ENCODE measurements around the gene SLC6A18. TPM values are rescaled to one million over a fixed set of nuclear protein-coding genes. Genes with fewer than 3 reads are reported as not detected.

The SLC6A18 gene
- total and polyA plus RNA-seq, 2 of the 4 experiments (the other 2 are of a cell fraction): not detected

GRCh38 chr5:1186351-1187233 lies 38.6 kb upstream of the SLC6A18 start:
- no peak overlapping the region for H3K4ac ChIP-seq (ENCODE audit: low read depth, low read length)
- H4K5ac ChIP-seq (ENCODE audit: low read depth, low read length): no peak overlapping the region
- 54% methylated on average over 6 of the region's 18 CpGs; no CpG with 5 or more reads in 1 of the 2 experiments for WGBS, 2 experiments (ENCODE audit: extremely low coverage in 2 of 2, insufficient read length in 1 of 2)
- ATAC-seq (ENCODE audit: low read depth) (no peak), DNase-seq (no peak)
- H3K4me2 ChIP-seq (ENCODE audit: low read depth, low read length): no peak overlapping the region
- no peak overlapping the region for H2AK5ac ChIP-seq (ENCODE audit: low read depth, low read length)
- no peak overlapping the region for H2AK9ac ChIP-seq (replicated peaks; ENCODE audit: low read depth, low read length, poor library complexity)
- ChIA-PET CTCF (no interaction called here), POLR2A (ENCODE audit: unreplicated experiment) (no interaction called here)
- peaks cover 28% of the 10 kb centered on the region; the same call in 1 of the 2 replicates for H3K27me3 ChIP-seq (ENCODE audit: control insufficient read depth, insufficient read depth, low read length)
- no peak overlapping the region for H3K18ac ChIP-seq (ENCODE audit: low read depth, low read length)
- no peak overlapping the region for H2BK20ac ChIP-seq (ENCODE audit: low read depth, low read length)
- H2BK120ac ChIP-seq (ENCODE audit: low read depth, low read length): no peak overlapping the region
- H2BK15ac ChIP-seq (ENCODE audit: low read depth, low read length): no peak overlapping the region
- H4K20me1 ChIP-seq (ENCODE audit: insufficient read depth, low read length): no peaks in the 10 kb centered on the region
- H3K4me1 ChIP-seq (ENCODE audit: control insufficient read depth, insufficient read depth, low read length): no peaks in the 10 kb centered on the region
- H3K56ac ChIP-seq (ENCODE audit: extremely low read depth, insufficient read depth, low read length): no peak overlapping the region
- in situ Hi-C loops (cut with MboI; ENCODE audit: low sequenced_read_pairs) (no loop called here), dilution Hi-C loops (cut with HindIII; ENCODE audit: low sequenced_read_pairs, unreplicated experiment) (no loop called here), intact Hi-C loops (cut with micrococcal nuclease) (no loop called here)
- H3K4me3 ChIP-seq (ENCODE audit: insufficient read depth, low read depth, low read length): no peak overlapping the region
- BruUV-seq (replicated peaks): no TSS peak
- H3K27ac ChIP-seq (ENCODE audit: insufficient read depth, low read length): no peak overlapping the region
- H4K8ac ChIP-seq (ENCODE audit: low read depth in 2 of 2, low read length in 2 of 2): no peak overlapping the region
- no peaks in the 10 kb centered on the region for H3K36me3 ChIP-seq (ENCODE audit: control insufficient read depth, insufficient read depth, low read length)
- TF ChIP-seq MAZ (IDR thresholded peaks at IDR 0.05; ENCODE audit: borderline replicate concordance, low read depth, low read length) (no peak), FOS (IDR thresholded peaks at IDR 0.05; ENCODE audit: low read depth, low read length) (no peak), USF2 (IDR thresholded peaks at IDR 0.05; ENCODE audit: low read depth, low read length) (no peak), MAFK (IDR thresholded peaks at IDR 0.05; ENCODE audit: low read depth, low read length) (no peak), POLR2A (IDR thresholded peaks at IDR 0.05; ENCODE audit: low read depth, low read length) (no peak), CTCF (conservative IDR thresholded peaks at IDR 0.05; ENCODE audit: low read depth, low read length) (no peak), CEBPB (IDR thresholded peaks at IDR 0.05; ENCODE audit: low read depth, low read length) (no peak), ELK1 (IDR thresholded peaks at IDR 0.05; ENCODE audit: borderline replicate concordance, low read depth, low read length) (no peak), RFX5 (IDR thresholded peaks at IDR 0.05; ENCODE audit: low read depth, low read length) (no peak), MXI1 (IDR thresholded peaks at IDR 0.05; ENCODE audit: borderline replicate concordance, low read depth, low read length) (no peak), RAD21 (IDR thresholded peaks at IDR 0.05; ENCODE audit: low read length) (no peak), BHLHE40 (IDR thresholded peaks at IDR 0.05; ENCODE audit: low read depth, low read length) (no peak)
- no peak overlapping the region for H3K9ac ChIP-seq (ENCODE audit: low read depth, low read length)
- H3K79me1 ChIP-seq (ENCODE audit: low read depth in 1 of 2, low read length in 2 of 2): no peaks in the 10 kb centered on the region
- H2BK5ac ChIP-seq (ENCODE audit: low read depth, low read length, poor library complexity, severe bottlenecking): no peak overlapping the region
- H3K9me1 ChIP-seq (ENCODE audit: insufficient read depth, low read length): no peaks in the 10 kb centered on the region
- no peak overlapping the region for H4K91ac ChIP-seq (ENCODE audit: insufficient read depth, low read depth, low read length)
- no peak overlapping the region for H3K23ac ChIP-seq (ENCODE audit: low read depth, low read length)
- no peak overlapping the region for H2AFZ ChIP-seq (replicated peaks; ENCODE audit: low read length, poor library complexity)
- H3K9me3 ChIP-seq (ENCODE audit: control insufficient read depth, insufficient read depth, low read length): no peaks in the 10 kb centered on the region
- H3K14ac ChIP-seq (replicated peaks; ENCODE audit: low read depth, low read length): no peak overlapping the region
